NOMO-1 treated with dmso at 0.1 percent for 144 hours (cell line): ENCODE data around the gene TPRG1.
"Not testable (repeated sequence)": the region's sequence is repeated elsewhere in the genome, so short reads cannot be mapped to it uniquely, and the experiment has no call there.

ENCODE experiments used
- DNase-seq: peaks from one replicate; lab custom pipeline; 2025; ENCODE audit not compliant: unreplicated experiment; lab: John Stamatoyannopoulos, UW

The TPRG1 gene

GRCh38 chr3:189307963-189308362 lies 136.2 kb downstream of the TPRG1 start:
- DNase-seq, result no peak

- no peak for DNase-seq
These were observed 136.8 kb downstream of the TPRG1 start for GRCh38 chr3:189308608-189309007.

- DNase-seq, result no peak
These were observed 137.7 kb downstream of the TPRG1 start for GRCh38 chr3:189309400-189309975.

GRCh38 chr3:189311521-189311920 lies 139.8 kb downstream of the TPRG1 start:
- no peak for DNase-seq

- DNase-seq, result no peak
These were observed 141.1 kb downstream of the TPRG1 start for GRCh38 chr3:189312866-189313265.

- DNase-seq, result no peak
These were observed 144.7 kb downstream of the TPRG1 start for GRCh38 chr3:189316296-189317019.

GRCh38 chr3:189317911-189318310 lies 146.1 kb downstream of the TPRG1 start:
- no peak for DNase-seq

- DNase-seq, result no peak
These were observed 148.7 kb downstream of the TPRG1 start for GRCh38 chr3:189320511-189320910.

GRCh38 chr3:189322339-189322738 lies 150.6 kb downstream of the TPRG1 start:
- no peak for DNase-seq

- DNase-seq, result peak; percentile 100
These were observed 152.9 kb downstream of the TPRG1 start for GRCh38 chr3:189324538-189325138.

GRCh38 chr3:189325454-189325853 lies 153.7 kb downstream of the TPRG1 start:
- no peak for DNase-seq

GRCh38 chr3:189329630-189330029 lies 157.9 kb downstream of the TPRG1 start:
- DNase-seq, result not testable (repeated sequence)

- DNase-seq, result no peak
These were observed 158.3 kb downstream of the TPRG1 start for GRCh38 chr3:189330066-189330465.

GRCh38 chr3:189331002-189331418 lies 159.2 kb downstream of the TPRG1 start:
- no peak for DNase-seq

- DNase-seq, result no peak
These were observed 162.5 kb downstream of the TPRG1 start for GRCh38 chr3:189334064-189334920.

- no peak for DNase-seq
These were observed 165.9 kb downstream of the TPRG1 start for GRCh38 chr3:189337673-189338091.

GRCh38 chr3:189338366-189338765 lies 166.6 kb downstream of the TPRG1 start:
- DNase-seq, result no peak

- DNase-seq, result no peak
These were observed 168.2 kb downstream of the TPRG1 start for GRCh38 chr3:189339996-189340395.

GRCh38 chr3:189340680-189341460 lies 169.1 kb downstream of the TPRG1 start:
- no peak for DNase-seq

GRCh38 chr3:189342811-189343210 lies 171.0 kb downstream of the TPRG1 start:
- no peak for DNase-seq

- DNase-seq, result no peak
These were observed 173.2 kb downstream of the TPRG1 start for GRCh38 chr3:189344996-189345395.
